Aorta (tissue), 5 donors: ENCODE data around the gene GP9. TPM values are rescaled to one million over a fixed set of nuclear protein-coding genes. Genes with fewer than 3 reads are reported as not detected.

ENCODE experiments used
- ATAC-seq: fragments of 200-7000 bp; cut with Tn5 transposase; one replicate; pipeline ENCODE4 v1.9.1; 2022; ENCODE audit warnings: moderate library complexity; ENCODE audit not compliant: low FRiP score
- DNase-seq, 2 donors: peaks; one replicate each; pipeline ENCODE4 v3.0.0-alpha.2; 2020
- H3K27ac ChIP-seq, 2 donors: one replicate each; pipeline ENCODE4 v1.5.1; 2013; ENCODE audit warnings: low read length in 2 of 2, mild to moderate bottlenecking in 2 of 2, moderate library complexity in 2 of 2, control low read depth in 1 of 2, inconsistent platforms in 1 of 2, low read depth in 1 of 2
- H3K27me3 ChIP-seq, 2 donors: one replicate each; pipeline ENCODE4 v1.6.1; 2013; ENCODE audit warnings: control low read depth in 1 of 2, low read length in 1 of 2, mild to moderate bottlenecking in 1 of 2, moderate library complexity in 1 of 2; ENCODE audit not compliant: insufficient read depth in 2 of 2, control insufficient read depth in 1 of 2
- H3K36me3 ChIP-seq, 2 donors: one replicate each; pipeline ENCODE4 v1.6.1; 2013; ENCODE audit warnings: control low read depth in 1 of 2, low read length in 1 of 2, mild to moderate bottlenecking in 1 of 2; ENCODE audit not compliant: insufficient read depth in 2 of 2, control insufficient read depth in 1 of 2
- H3K4me1 ChIP-seq, 2 donors: one replicate each; pipeline ENCODE4 v1.6.1; 2013; ENCODE audit warnings: low read length in 2 of 2, control low read depth in 1 of 2, mild to moderate bottlenecking in 1 of 2, moderate library complexity in 1 of 2; ENCODE audit not compliant: insufficient read depth in 2 of 2, control insufficient read depth in 1 of 2
- H3K4me3 ChIP-seq, 2 donors: one replicate each; pipeline ENCODE4 v1.5.1; 2013; ENCODE audit warnings: low read length in 2 of 2, control low read depth in 1 of 2, mild to moderate bottlenecking in 1 of 2
- H3K9me3 ChIP-seq: one replicate; pipeline ENCODE4 v1.6.1; 2013; ENCODE audit warnings: mild to moderate bottlenecking, low read length; ENCODE audit not compliant: control insufficient read depth
- whole genome bisulfite sequencing, 2 donors: extraction: QIAGEN DNeasy Blood & Tissue Kit; methylation state at CpG; one replicate each; pipeline ENCODE4 v1.1.7; 2013; 5-methylcytosine and 5-hydroxymethylcytosine counted together
- intact Hi-C, 2 donors: fragments of 100-400 bp; cut with DNase I; formaldehyde crosslinking; loops; one replicate each; pipeline versions ENCODE4 v1.14.2 to v1.15.0; 2022
- polyA plus RNA-seq, 2 donors: library from polyadenylated mRNA; stranded (reverse); fragments of 200-250 nt; gene quantifications; one replicate each; pipeline ENCODE4 v1.2.3, GENCODE V29; 2013
- total RNA-seq, 2 donors: library from RNA; stranded (reverse); fragmentation: NEBNext Ultra II Directional; extraction: Animal tissue kit (Norgen Biotek cat#: 25700); gene quantifications; one replicate each; pipeline ENCODE4 v1.2.1, GENCODE V29; 2021
- donor health status: healthy with polysubstance abuse.
- donor health status: Bipolar disorder and iron deficiency.
- donor health status: DM: no; HTN: no; CAD: no.
- donor health status: DM: no; HTN: no; CAD: no.
- donor health status: DM: yes; HTN: yes; CAD: no.

GP9 gene
- total and polyA plus RNA-seq, 4 donors: not detected

DNA sequence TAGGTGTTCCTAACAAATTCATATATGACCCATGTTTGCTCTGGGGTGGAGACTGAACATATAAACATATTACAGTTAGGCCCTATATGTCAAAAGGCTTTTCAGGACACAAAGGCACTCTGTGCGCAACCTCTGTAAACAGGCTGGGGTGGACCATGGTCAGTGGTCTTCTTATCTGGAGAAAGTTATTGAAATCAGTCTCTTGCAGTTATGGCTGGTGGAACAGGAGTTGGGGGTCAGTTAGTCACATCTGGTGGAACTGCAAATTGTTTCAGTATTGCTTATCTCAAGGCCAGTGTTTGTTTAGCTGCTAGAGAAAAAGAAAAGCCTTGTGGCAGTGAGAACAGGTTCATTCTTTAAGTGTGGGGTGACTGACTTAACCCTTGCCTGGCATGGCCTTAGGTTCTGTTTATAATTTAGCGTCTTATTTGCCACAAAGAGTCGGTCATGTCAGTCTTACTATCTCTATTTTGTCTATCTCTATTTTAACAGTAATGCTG, 5.9 kb upstream of the GP9 start:
- intact Hi-C loops: loop anchor here (2.0 to 5.0 kb wide), 3 partner anchors 32 to 68 kb away; partner anchors contain the start of gene RAB43 (in 1 of the 2)
- Histone ChIP-seq H3K27me3 (no peaks in the 10 kb centered on the region), H3K4me1 (no peaks in the 10 kb centered on the region), H3K27ac (no peak overlapping the region), H3K36me3 (no peaks in the 10 kb centered on the region), H3K4me3 (no peak overlapping the region), H3K9me3 (no peaks in the 10 kb centered on the region)
- no peak for ATAC-seq
- WGBS, 2 donors: 55 to 83% methylated on average over 3 of the region's 3 CpGs
- DNase-seq: peak in 1 of 2 donors; percentile 1

DNA sequence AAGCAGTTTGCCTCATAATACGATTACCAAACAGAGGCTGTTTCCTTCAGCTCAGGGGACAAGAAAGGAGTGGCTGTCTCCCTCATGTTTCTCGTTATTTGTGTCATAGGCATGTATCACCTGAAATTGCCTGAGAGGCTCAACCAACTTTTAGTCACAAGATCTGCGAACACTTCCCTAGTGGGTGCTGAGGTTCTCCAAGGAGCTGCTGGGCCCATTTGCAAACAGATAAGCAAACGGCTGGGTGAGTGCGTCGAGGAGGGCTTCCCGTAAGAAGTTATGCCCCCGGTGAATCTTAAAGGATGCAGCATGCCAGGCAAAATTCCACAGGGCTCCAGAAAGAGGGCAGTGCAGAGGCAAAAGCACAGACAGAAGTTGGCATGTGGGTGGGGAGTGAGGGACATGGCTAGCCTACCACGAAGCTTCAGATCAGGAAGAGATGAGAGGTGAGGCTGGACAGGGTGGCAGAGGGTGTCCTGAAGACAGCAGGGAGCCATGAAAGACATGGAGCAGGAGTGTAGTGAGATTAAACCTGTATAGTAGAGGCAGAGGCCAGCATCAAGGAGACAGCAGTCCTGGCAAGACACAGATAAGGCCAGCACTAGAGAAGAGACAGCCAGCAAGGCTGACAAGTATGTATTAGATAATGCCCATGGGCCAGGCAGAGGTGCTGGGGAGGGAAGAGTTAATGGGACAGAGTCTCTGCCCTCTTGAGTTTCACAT, 4.0 kb upstream of the GP9 start:
- DNase-seq (peak in 1 of 2 donors; percentile 46), ATAC-seq (no peak)
- Histone ChIP-seq H3K4me3 (no peak overlapping the region), H3K4me1 (no peaks in the 10 kb centered on the region), H3K9me3 (no peaks in the 10 kb centered on the region), H3K27ac (no peak overlapping the region), H3K27me3 (no peaks in the 10 kb centered on the region), H3K36me3 (no peaks in the 10 kb centered on the region)
- 71 to 78% methylated on average over 9 of the region's 9 CpGs for WGBS, 2 donors
- intact Hi-C loops: no loop called here

DNA sequence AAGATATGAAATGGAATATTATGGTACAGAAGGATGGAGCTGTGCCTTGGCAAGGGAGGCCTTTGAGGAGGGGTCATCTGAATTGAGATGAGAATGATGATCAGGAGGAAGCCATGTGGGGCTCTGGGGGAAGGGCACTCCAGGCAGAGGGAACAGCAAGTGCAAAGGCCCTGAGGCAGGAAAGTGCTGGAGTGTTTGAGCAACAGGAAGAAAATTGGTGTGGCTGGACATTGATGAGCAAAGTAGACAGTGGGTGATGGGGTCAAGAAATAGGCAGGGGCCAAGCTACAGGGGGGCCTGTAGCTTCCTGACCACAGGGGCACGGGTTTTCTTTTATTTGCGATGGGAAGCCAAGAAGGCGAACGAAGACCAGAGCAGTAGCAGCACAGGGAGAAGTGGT, 3.3 kb upstream of the GP9 start:
- H3K27ac ChIP-seq: no peak overlapping the region
- H3K36me3 ChIP-seq: no peaks in the 10 kb centered on the region
- H3K9me3 ChIP-seq: no peaks in the 10 kb centered on the region
- 95 to 96% methylated on average over 4 of the region's 4 CpGs for WGBS, 2 donors
- ATAC-seq: no peak
- intact Hi-C loops: no loop called here
- H3K4me1 ChIP-seq: no peaks in the 10 kb centered on the region
- no peak overlapping the region for H3K4me3 ChIP-seq
- no peaks in the 10 kb centered on the region for H3K27me3 ChIP-seq
- peak; percentile 3 to 15 for DNase-seq

DNA sequence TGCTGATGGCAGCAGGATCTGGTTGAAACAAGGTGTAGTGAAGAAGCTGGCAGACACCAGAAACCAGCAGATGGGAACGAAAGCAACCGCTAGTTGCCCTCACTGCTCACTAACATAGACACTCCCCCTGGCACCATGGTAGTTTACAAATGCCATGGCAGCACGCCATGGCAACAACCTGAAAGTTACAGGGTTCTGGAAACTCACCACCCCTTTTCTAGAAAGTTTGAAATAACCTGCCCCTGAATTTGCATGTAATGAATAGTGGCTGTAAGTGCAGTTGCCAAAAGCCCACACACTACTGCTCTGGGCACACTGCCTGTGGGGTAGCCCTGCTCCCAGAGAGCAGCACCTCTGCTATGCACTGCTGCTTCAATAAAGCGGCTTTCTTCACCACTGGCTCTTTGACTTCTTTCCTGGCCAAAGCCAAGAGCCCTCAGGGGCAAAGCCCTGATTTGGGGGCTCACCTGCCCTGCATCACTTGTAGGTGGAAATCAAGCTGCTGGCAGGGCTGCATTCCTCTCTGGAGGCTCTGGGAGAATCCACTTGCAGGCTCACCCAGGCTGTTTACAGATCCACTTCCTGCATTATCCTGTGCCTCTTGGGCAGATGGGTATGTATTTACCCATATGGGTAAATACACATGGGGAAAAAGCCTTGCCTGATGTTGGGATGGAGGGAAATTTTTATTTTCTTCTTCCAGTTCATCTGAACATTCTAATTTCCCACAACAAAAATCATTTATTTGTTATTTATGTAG, 2.0 kb upstream of the GP9 start:
- Histone ChIP-seq H3K4me1 (no peaks in the 10 kb centered on the region), H3K27ac (no peak overlapping the region), H3K4me3 (no peak overlapping the region), H3K36me3 (no peaks in the 10 kb centered on the region), H3K27me3 (no peaks in the 10 kb centered on the region), H3K9me3 (no peaks in the 10 kb centered on the region)
- intact Hi-C loops: no loop called here
- whole genome bisulfite sequencing, 2 donors: 29 to 31% methylated on average over 4 of the region's 4 CpGs
- peak in 1 of 2 donors; percentile 45 for DNase-seq
- no peak for ATAC-seq

DNA sequence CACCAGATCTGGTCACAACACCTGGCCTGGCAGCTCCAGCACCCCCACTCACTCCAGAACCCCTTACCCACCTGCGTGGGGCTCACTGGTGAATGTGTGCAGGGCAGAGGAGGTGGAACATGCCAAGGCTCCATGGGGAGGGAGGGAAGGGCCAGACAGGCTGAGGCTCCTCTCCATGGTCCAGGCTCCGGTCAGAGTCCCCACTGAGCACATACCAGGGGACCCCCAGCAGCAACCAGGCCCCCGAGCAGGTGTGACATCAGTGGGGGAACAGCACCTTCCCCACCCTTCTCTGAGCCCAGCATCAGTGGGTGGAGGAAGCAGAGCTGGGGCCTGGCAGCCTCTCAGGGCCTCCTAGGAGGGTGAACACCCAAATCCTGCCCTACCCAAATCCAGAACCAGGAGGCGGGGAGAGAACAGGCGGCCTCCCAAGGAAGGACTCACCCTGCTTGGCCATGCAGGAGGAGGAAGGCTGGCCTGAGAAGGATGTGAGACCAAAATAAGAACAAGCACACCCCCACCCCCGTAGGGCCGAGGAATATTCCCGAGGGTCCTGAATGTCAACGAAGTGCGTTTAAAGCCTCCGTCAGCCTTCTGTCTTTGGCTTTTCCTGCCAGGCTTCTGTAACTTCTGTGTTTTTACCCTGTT, 1.1 kb upstream of the GP9 start:
- WGBS, 2 donors: 73 to 80% methylated on average over 11 of the region's 11 CpGs
- intact Hi-C loops: no loop called here
- no peaks in the 10 kb centered on the region for H3K9me3 ChIP-seq
- no peaks in the 10 kb centered on the region for H3K27me3 ChIP-seq
- H3K36me3 ChIP-seq: no peaks in the 10 kb centered on the region
- H3K4me3 ChIP-seq: no peak overlapping the region
- peak in 1 of 2 donors; percentile 61 for DNase-seq
- no peaks in the 10 kb centered on the region for H3K4me1 ChIP-seq
- no peak for ATAC-seq
- no peak overlapping the region for H3K27ac ChIP-seq

DNA sequence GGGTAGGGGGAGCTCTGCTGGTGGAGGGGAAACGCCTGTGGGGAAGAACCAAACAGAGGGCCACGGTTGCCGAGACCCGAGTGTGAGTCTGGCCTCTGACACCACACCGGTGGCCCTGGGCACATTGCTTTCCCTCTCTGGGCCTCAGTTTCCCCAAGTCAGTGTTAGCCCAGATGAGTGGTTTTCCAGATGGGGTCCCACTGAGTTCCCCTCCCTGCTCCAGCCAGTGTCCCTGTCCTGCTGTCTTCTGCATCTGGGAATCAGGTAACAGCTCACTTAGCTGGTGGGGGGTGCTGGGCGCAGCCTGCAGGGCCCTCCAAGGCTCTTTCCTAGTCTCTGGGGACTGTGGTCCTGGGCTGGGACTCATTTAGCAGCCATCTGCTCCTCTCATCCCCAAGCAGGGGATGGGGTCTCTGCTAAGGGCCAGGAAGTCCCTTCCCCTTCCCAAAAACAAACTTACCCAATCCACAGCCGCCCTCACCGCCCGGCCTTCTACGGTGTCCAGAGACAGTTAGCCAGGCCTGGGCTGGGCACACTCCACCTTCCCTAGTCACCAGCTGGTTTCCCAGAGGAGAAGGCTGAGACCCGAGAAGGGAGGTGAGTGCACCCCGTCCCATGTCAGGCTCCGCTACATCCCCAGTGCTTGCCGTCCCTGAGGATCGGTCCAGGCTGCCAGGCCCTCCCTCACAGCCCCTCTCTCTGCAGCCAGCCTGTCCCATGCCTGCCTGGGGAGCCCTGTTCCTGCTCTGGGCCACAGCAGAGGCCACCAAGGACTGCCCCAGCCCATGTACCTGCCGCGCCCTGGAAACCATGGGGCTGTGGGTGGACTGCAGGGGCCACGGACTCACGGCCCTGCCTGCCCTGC, 676 bp downstream of the GP9 start:
- intact Hi-C loops: no loop called here
- Histone ChIP-seq H3K9me3 (no peaks in the 10 kb centered on the region), H3K4me3 (no peak overlapping the region), H3K36me3 (no peaks in the 10 kb centered on the region), H3K27ac (no peak overlapping the region), H3K4me1 (no peaks in the 10 kb centered on the region), H3K27me3 (no peaks in the 10 kb centered on the region)
- peak in 1 of 2 donors; percentile 69 for DNase-seq
- no peak for ATAC-seq
- WGBS, 2 donors: 94% methylated on average over 15 to 19 of the region's 19 CpGs

DNA sequence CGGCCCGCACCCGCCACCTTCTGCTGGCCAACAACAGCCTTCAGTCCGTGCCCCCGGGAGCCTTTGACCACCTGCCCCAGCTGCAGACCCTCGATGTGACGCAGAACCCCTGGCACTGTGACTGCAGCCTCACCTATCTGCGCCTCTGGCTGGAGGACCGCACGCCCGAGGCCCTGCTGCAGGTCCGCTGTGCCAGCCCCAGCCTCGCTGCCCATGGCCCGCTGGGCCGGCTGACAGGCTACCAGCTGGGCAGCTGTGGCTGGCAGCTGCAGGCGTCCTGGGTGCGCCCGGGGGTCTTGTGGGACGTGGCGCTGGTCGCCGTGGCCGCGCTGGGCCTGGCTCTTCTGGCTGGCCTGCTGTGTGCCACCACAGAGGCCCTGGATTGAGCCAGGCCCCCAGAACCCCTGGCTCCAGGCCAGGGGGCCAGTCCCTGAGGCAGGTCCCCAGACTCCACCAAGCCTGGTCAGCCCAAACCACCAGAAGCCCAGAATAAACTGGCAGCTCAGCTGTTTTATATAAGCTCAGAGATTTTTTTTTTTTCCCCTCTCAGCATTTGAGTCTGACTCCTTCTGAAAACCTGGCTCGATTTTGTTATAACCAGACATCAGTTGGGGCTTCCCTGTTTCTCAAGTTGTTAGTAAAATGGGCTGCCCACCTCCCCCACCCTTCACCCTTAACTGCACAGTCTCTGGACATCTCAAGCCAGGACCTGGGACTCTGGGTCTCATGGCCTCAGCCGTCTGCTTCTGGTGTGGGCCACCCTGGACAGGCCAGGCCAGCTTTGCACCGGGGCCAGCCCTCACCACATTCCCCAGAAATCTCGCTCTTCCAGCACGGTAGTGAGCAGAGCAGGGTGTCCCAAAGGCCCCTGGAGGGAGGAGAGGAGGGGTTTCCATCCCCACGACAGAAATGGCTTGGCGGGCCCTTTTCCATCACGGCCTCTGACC, 1.6 kb downstream of the GP9 start:
- intact Hi-C loops: no loop called here
- DNase-seq (peak; percentile 18 to 62), ATAC-seq (no peak)
- H3K9me3 ChIP-seq: no peaks in the 10 kb centered on the region
- 53 to 68% methylated on average over 29 to 32 of the region's 32 CpGs for WGBS, 2 donors
- no peaks in the 10 kb centered on the region for H3K27me3 ChIP-seq
- no peak overlapping the region for H3K27ac ChIP-seq
- no peaks in the 10 kb centered on the region for H3K4me1 ChIP-seq
- no peaks in the 10 kb centered on the region for H3K36me3 ChIP-seq
- no peak overlapping the region for H3K4me3 ChIP-seq
